GM13976 (cell line): Measurements from ENCODE around the gene GPR50.

Experiments used
- DNase-seq: peaks from one replicate; pipeline ENCODE4 v3.0.0; 2012; ENCODE audit warnings: low spot score
- in situ Hi-C: fragments of 300-500 bp; cut with MboI; formaldehyde crosslinking; loops from one replicate; pipeline ENCODE4 v1.12.0; 2022; ENCODE audit warnings: low sequenced_read_pairs, mixed read lengths, inconsistent platforms; ENCODE audit not compliant: unreplicated experiment
- TF ChIP-seq, protein P1 (sequence below): IDR thresholded peaks from 2 replicates; pipeline ENCODE4 v1.5.1; 2012; ENCODE audit warnings: borderline replicate concordance, mild to moderate bottlenecking; ENCODE audit not compliant: insufficient read depth; ENCODE audit errors: extremely low read depth, missing control alignments, control extremely low read depth

Gene GPR50

DNA sequence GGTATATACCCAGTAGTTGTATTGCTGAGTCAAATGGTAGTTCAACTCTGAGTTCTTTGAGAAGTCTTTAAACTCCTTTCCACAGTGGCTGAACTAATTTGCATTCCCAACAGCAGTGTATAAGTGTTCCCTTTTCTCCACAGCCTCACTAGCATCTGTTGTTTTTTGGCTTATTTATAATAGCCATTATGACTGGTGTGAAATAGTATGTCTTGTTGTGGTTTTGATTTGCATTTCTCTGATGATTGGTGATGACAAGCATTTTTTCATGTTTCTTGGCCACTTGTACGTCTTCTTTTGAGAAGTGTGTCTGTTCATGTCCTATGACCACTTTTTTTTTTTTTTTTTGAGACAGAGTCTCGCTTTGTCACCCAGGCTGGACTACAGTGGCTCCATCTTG lies 30.5 kb downstream of the GPR50 start:
- in situ Hi-C loops = no loop called here
- TF ChIP-seq, protein P1, sequence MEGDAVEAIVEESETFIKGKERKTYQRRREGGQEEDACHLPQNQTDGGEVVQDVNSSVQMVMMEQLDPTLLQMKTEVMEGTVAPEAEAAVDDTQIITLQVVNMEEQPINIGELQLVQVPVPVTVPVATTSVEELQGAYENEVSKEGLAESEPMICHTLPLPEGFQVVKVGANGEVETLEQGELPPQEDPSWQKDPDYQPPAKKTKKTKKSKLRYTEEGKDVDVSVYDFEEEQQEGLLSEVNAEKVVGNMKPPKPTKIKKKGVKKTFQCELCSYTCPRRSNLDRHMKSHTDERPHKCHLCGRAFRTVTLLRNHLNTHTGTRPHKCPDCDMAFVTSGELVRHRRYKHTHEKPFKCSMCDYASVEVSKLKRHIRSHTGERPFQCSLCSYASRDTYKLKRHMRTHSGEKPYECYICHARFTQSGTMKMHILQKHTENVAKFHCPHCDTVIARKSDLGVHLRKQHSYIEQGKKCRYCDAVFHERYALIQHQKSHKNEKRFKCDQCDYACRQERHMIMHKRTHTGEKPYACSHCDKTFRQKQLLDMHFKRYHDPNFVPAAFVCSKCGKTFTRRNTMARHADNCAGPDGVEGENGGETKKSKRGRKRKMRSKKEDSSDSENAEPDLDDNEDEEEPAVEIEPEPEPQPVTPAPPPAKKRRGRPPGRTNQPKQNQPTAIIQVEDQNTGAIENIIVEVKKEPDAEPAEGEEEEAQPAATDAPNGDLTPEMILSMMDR = no peak
- no peak for DNase-seq

GRCh38 chrX:151225843-151226242 lies 49.5 kb downstream of the GPR50 start:
- in situ Hi-C loops = no loop called here
- DNase-seq = no peak
- TF ChIP-seq, protein P1 = no peak

DNA sequence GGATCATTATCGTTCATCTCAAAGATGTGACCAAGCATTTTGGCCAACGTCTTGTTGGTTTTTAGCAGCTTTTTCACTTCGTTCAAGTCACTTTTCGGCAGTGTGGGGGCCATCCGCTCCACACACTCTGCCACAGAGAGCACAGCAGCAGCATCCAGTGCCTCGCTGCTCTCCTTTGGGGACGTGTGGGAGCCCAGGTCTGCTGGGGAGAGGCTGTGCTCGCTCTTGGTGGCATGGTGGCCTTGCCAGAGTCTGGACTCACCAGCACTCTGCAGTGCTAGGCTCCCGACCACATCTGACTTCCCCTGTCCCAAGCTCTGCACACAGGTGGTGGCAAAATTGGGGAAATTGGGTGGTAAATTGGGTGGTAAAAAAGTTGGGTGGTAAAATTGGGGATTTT lies 50.6 kb downstream of the GPR50 start:
- TF ChIP-seq, protein P1 = no peak
- in situ Hi-C loops = no loop called here
- no peak for DNase-seq

DNA sequence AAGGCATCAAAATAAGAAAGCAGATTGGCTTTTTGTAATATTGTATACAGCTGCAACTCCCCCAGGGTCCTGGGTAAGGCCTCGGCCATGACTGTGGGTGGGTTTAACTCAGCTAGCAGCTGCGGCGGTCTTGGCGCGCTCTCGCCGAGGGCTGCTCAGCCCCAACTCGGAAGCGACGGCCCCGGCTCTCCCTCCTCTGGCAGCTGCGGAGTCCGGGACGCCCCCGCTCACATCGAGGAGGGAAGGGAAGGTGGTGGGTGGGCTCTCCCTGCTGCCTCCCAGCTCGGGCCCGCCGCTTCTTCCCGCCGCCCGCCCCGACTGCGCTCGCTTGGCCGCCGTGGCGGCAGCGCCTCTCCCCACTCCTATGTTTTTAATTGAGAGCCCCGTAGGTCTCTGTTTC lies 51.2 kb downstream of the GPR50 start:
- TF ChIP-seq, protein P1 = no peak
- no peak for DNase-seq
- in situ Hi-C loops = no loop called here

GRCh38 chrX:151228935-151229334 lies 52.6 kb downstream of the GPR50 start:
- DNase-seq = no peak
- TF ChIP-seq, protein P1 = no peak
- in situ Hi-C loops = no loop called here
